ENCODE results near the gene IL17RA.

IL17RA gene

GRCh38 chr22:17104336-17104935 is 19.6 kb downstream of the IL17RA start:
- Histone ChIP-seq H3K36me3 (peaks cover 97% of the 10 kb centered on the region), H3K4me3 (ENCODE audit: low read depth in 1 of 2, low read length in 1 of 2) (peak overlapping the region; percentile 2 to 58), H3K27me3 (no peaks in the 10 kb centered on the region), H3K27ac (peak overlapping the region; percentile 91), H3K9me3 (no peaks in the 10 kb centered on the region), H3K4me1 (ENCODE audit: control insufficient read depth in 1 of 2, insufficient read depth in 1 of 2, low read depth in 1 of 2, low read length in 1 of 2) (peaks cover 98 to 100% of the 10 kb centered on the region in 2 experiments)
- no peak for TF ChIP-seq CTCF (IDR thresholded peaks at IDR 0.05)

- H3K27me3 ChIP-seq: no peaks in the 10 kb centered on the region
- H3K4me1 ChIP-seq (ENCODE audit: control insufficient read depth in 1 of 2, insufficient read depth in 1 of 2, low read depth in 1 of 2, low read length in 1 of 2): peaks cover 98 to 100% of the 10 kb centered on the region in 2 experiments
- H3K4me3 ChIP-seq (ENCODE audit: low read depth in 1 of 2, low read length in 1 of 2): peak overlapping the region; percentile 58 to 63
- TF ChIP-seq CTCF (IDR thresholded peaks at IDR 0.05): no peak
- H3K36me3 ChIP-seq: peaks cover 97% of the 10 kb centered on the region
- peak overlapping the region; percentile 91 for H3K27ac ChIP-seq
- no peaks in the 10 kb centered on the region for H3K9me3 ChIP-seq
Observed at GRCh38 chr22:17105143-17106129, 20.6 kb downstream of the IL17RA start.

GRCh38 chr22:17106161-17106784 is 21.5 kb downstream of the IL17RA start:
- H3K9me3 ChIP-seq: no peaks in the 10 kb centered on the region
- H3K27ac ChIP-seq: peak overlapping the region; percentile 91
- peaks cover 98% of the 10 kb centered on the region in 2 experiments for H3K4me1 ChIP-seq (ENCODE audit: control insufficient read depth in 1 of 2, insufficient read depth in 1 of 2, low read depth in 1 of 2, low read length in 1 of 2)
- peak overlapping the region; percentile 58 to 63 for H3K4me3 ChIP-seq (ENCODE audit: low read depth in 1 of 2, low read length in 1 of 2)
- peak; percentile 44 for TF ChIP-seq CTCF (IDR thresholded peaks at IDR 0.05)
- no peaks in the 10 kb centered on the region for H3K27me3 ChIP-seq
- H3K36me3 ChIP-seq: peaks cover 97% of the 10 kb centered on the region

- Histone ChIP-seq H3K36me3 (peaks cover 97% of the 10 kb centered on the region), H3K4me3 (ENCODE audit: low read depth in 1 of 2, low read length in 1 of 2) (peak overlapping the region; percentile 58 to 63), H3K9me3 (no peaks in the 10 kb centered on the region), H3K4me1 (ENCODE audit: control insufficient read depth in 1 of 2, insufficient read depth in 1 of 2, low read depth in 1 of 2, low read length in 1 of 2) (peaks cover 96 to 98% of the 10 kb centered on the region in 2 experiments), H3K27me3 (no peaks in the 10 kb centered on the region), H3K27ac (peak overlapping the region; percentile 91)
- peak; percentile 25 for TF ChIP-seq CTCF (IDR thresholded peaks at IDR 0.05)
Observed at GRCh38 chr22:17106785-17107546, 22.2 kb downstream of the IL17RA start.

- peaks cover 96 to 98% of the 10 kb centered on the region in 2 experiments for H3K4me1 ChIP-seq (ENCODE audit: control insufficient read depth in 1 of 2, insufficient read depth in 1 of 2, low read depth in 1 of 2, low read length in 1 of 2)
- TF ChIP-seq CTCF (IDR thresholded peaks at IDR 0.05): no peak
- peak overlapping the region; percentile 58 to 63 for H3K4me3 ChIP-seq (ENCODE audit: low read depth in 1 of 2, low read length in 1 of 2)
- no peaks in the 10 kb centered on the region for H3K27me3 ChIP-seq
- no peaks in the 10 kb centered on the region for H3K9me3 ChIP-seq
- H3K27ac ChIP-seq: peak overlapping the region; percentile 91
- peaks cover 97% of the 10 kb centered on the region for H3K36me3 ChIP-seq
Observed at GRCh38 chr22:17107547-17107810, 22.7 kb downstream of the IL17RA start.

Data from neutrophil (primary cell).